Measurements from ENCODE around the gene TAMM41.

- TF ChIP-seq, protein P1, sequence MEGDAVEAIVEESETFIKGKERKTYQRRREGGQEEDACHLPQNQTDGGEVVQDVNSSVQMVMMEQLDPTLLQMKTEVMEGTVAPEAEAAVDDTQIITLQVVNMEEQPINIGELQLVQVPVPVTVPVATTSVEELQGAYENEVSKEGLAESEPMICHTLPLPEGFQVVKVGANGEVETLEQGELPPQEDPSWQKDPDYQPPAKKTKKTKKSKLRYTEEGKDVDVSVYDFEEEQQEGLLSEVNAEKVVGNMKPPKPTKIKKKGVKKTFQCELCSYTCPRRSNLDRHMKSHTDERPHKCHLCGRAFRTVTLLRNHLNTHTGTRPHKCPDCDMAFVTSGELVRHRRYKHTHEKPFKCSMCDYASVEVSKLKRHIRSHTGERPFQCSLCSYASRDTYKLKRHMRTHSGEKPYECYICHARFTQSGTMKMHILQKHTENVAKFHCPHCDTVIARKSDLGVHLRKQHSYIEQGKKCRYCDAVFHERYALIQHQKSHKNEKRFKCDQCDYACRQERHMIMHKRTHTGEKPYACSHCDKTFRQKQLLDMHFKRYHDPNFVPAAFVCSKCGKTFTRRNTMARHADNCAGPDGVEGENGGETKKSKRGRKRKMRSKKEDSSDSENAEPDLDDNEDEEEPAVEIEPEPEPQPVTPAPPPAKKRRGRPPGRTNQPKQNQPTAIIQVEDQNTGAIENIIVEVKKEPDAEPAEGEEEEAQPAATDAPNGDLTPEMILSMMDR (IDR thresholded peaks at IDR 0.05): no peak
- TF ChIP-seq EP300 (IDR thresholded peaks at IDR 0.05): no peak
- TF ChIP-seq POLR2A (IDR thresholded peaks at IDR 0.05): no peak
These were observed 31.6 kb downstream of the TAMM41 start for GRCh38 chr3:11815111-11815510.

Data from gastroesophageal sphincter (tissue), 3 donors.